ENCODE data around the gene OSBPL5.

GRCh38 chr11:3080733-3081385 is 84.3 kb downstream of the OSBPL5 start:
- TF ChIP-seq CTCF (conservative IDR thresholded peaks at IDR 0.05; ENCODE audit: low read depth, low read length) (no peak), EZH2 (IDR thresholded peaks at IDR 0.05; ENCODE audit: low read length, unreplicated experiment) (no peak)
